Measurements from ENCODE around the gene RAB6B. TPM values are rescaled to one million over a fixed set of nuclear protein-coding genes. Genes with fewer than 3 reads are reported as not detected.

Gene RAB6B
- total RNA-seq, 1 experiment from 2014 or later = 18.0 TPM

- no peaks in the 10 kb centered on the region for H3K36me3 Mint-ChIP-seq
- POLR2A ChIA-PET = no interaction called here
- H3K27me3 Mint-ChIP-seq (ENCODE audit: low read depth) = no peaks in the 10 kb centered on the region
- CTCF ChIA-PET = no interaction called here
- TF ChIP-seq PRRX2 (CRISPR knock-in tag; IDR thresholded peaks at IDR 0.05) = no peak
- TF ChIP-seq STAT6 (CRISPR knock-in tag; conservative IDR thresholded peaks at IDR 0.05; ENCODE audit: low read depth) = no peak
- TF ChIP-seq ATF2 (CRISPR knock-in tag; IDR thresholded peaks at IDR 0.05; ENCODE audit: borderline replicate concordance, low read depth) = no peak
- TF ChIP-seq ZNF396 (CRISPR knock-in tag; IDR thresholded peaks at IDR 0.05; ENCODE audit: borderline replicate concordance) = no peak
- TF ChIP-seq NFE2L1 (CRISPR knock-in tag; IDR thresholded peaks at IDR 0.05) = no peak
- no peak for TF ChIP-seq ZNF423 (CRISPR knock-in tag; IDR thresholded peaks at IDR 0.05)
- no peak for TF ChIP-seq ZNF138 (CRISPR knock-in tag; conservative IDR thresholded peaks at IDR 0.05)
- TF ChIP-seq FOXK1 (CRISPR knock-in tag; IDR thresholded peaks at IDR 0.05) = no peak
- no peak for TF ChIP-seq ZNF671 (CRISPR knock-in tag; IDR thresholded peaks at IDR 0.05)
- TF ChIP-seq ZNF232 (CRISPR knock-in tag; IDR thresholded peaks at IDR 0.05) = no peak
- DNase-seq (ENCODE audit: low spot score) (no peak), ATAC-seq (no peak)
- H3K4me3 Mint-ChIP-seq = no peak overlapping the region
- H3K9me3 Mint-ChIP-seq = no peaks in the 10 kb centered on the region
- no peaks in the 10 kb centered on the region for H3K4me1 Mint-ChIP-seq
- no peak overlapping the region for H3K27ac Mint-ChIP-seq
Measured at GRCh38 chr3:133843634-133844033, 52.0 kb downstream of the RAB6B start.

- no peaks in the 10 kb centered on the region for H3K9me3 Mint-ChIP-seq
- POLR2A ChIA-PET = no interaction called here
Measured at GRCh38 chr3:133842158-133842557, 53.5 kb downstream of the RAB6B start.

More at GRCh38 chr3:133842158-133842557, 53.5 kb downstream of the RAB6B start:
- no peaks in the 10 kb centered on the region for H3K4me1 Mint-ChIP-seq
- H3K4me3 Mint-ChIP-seq = no peak overlapping the region
- CTCF ChIA-PET = interaction anchor here (1.6 kb wide), 1 partner anchor 10 kb away, joined by 8 read pairs; no protein-coding TSS in a partner anchor
- no peaks in the 10 kb centered on the region for H3K36me3 Mint-ChIP-seq
- no peak overlapping the region for H3K27ac Mint-ChIP-seq
- H3K27me3 Mint-ChIP-seq (ENCODE audit: low read depth) = no peaks in the 10 kb centered on the region
- DNase-seq (ENCODE audit: low spot score) (no peak), ATAC-seq (no peak)
- no peak for TF ChIP-seq ZSCAN18 (CRISPR knock-in tag; IDR thresholded peaks at IDR 0.05)
- no peak for TF ChIP-seq MXD4 (CRISPR knock-in tag; IDR thresholded peaks at IDR 0.05; ENCODE audit: borderline replicate concordance)
- TF ChIP-seq ZNF281 (CRISPR knock-in tag; IDR thresholded peaks at IDR 0.05) = no peak
- no peak for TF ChIP-seq MLX (CRISPR knock-in tag; IDR thresholded peaks at IDR 0.05)
- no peak for TF ChIP-seq ZNF232 (CRISPR knock-in tag; IDR thresholded peaks at IDR 0.05)
